ENCODE data around the gene CTDNEP1. TPM values are rescaled to one million over a fixed set of nuclear protein-coding genes. Genes with fewer than 3 reads are reported as not detected.

CTDNEP1 gene
- polyA plus RNA-seq, 1 of the 3 experiments (the other 2 are of a cell fraction): 111 TPM

GRCh38 chr17:7203391-7203790 is 48.1 kb downstream of the CTDNEP1 start:
- TF ChIP-seq FOXJ3 (CRISPR knock-in tag; IDR thresholded peaks at IDR 0.05): no peak
- no peak for TF ChIP-seq SMC3 (IDR thresholded peaks at IDR 0.05; ENCODE audit: low read depth, low read length)
- TF ChIP-seq FOSL2 (IDR thresholded peaks at IDR 0.05; ENCODE audit: borderline replicate concordance, low read depth): no peak
- no peak for TF ChIP-seq ZBTB33 (IDR thresholded peaks at IDR 0.05; ENCODE audit: borderline replicate concordance, low read depth)
- TF ChIP-seq EZH2phosphoT487 (IDR thresholded peaks at IDR 0.05; ENCODE audit: borderline replicate concordance, low read depth): no peak
- TF ChIP-seq NRF1 (IDR thresholded peaks at IDR 0.05; ENCODE audit: low read depth, low read length): no peak
- no peak for TF ChIP-seq JUND (IDR thresholded peaks at IDR 0.05)
- TF ChIP-seq TEAD4 (IDR thresholded peaks at IDR 0.05; ENCODE audit: borderline replicate concordance, insufficient read depth): no peak
- no peak for TF ChIP-seq CHD2 (IDR thresholded peaks at IDR 0.05; ENCODE audit: low read length, partially characterized antibody)
- no peak for TF ChIP-seq REST (IDR thresholded peaks at IDR 0.05; ENCODE audit: low read depth, low read length)
- no peak for TF ChIP-seq USF2 (IDR thresholded peaks at IDR 0.05; ENCODE audit: borderline replicate concordance, low read depth, low read length)
- no peak for TF ChIP-seq POLR2AphosphoS5 (IDR thresholded peaks at IDR 0.05; ENCODE audit: low read depth, low read length)
- TF ChIP-seq RFX5 (IDR thresholded peaks at IDR 0.05; ENCODE audit: low read length): no peak
- no peak for TF ChIP-seq MEF2A (IDR thresholded peaks at IDR 0.05; ENCODE audit: borderline replicate concordance, low read depth)
- no peak for TF ChIP-seq MAX (IDR thresholded peaks at IDR 0.05; ENCODE audit: low read depth)
- no peak for TF ChIP-seq ELF1 (IDR thresholded peaks at IDR 0.05)
- Histone ChIP-seq H3K27ac (ENCODE audit: low read depth in 2 of 2, low read length in 1 of 2) (no peak overlapping the region; a peak in 1 of 4 replicates), H3K4me2 (no peak overlapping the region), H3K9ac (no peak overlapping the region), H3K4me3 (ENCODE audit: low read depth in 2 of 2, low read length in 1 of 2) (no peak overlapping the region), H3K27me3 (ENCODE audit: insufficient read depth) (no peaks in the 10 kb centered on the region), H3K36me3 (replicated peaks in 1 of 2; ENCODE audit: control insufficient read depth in 1 of 2, insufficient read depth in 2 of 2, low read length in 1 of 2) (peaks cover 20 to 28% of the 10 kb centered on the region in 2 experiments), H3K9me3 (no peaks in the 10 kb centered on the region), H2AFZ (ENCODE audit: low read depth) (no peak overlapping the region), H3K9me2 (no peaks in the 10 kb centered on the region), H4K20me1 (ENCODE audit: insufficient read depth) (peaks cover 3% of the 10 kb centered on the region; the same call in 1 of the 2 replicates), H3K79me2 (ENCODE audit: insufficient read depth) (peaks cover 6% of the 10 kb centered on the region), H3F3A (replicated peaks; ENCODE audit: insufficient read depth) (peaks cover 10% of the 10 kb centered on the region), H3K4me1 (ENCODE audit: control insufficient read depth in 1 of 2, insufficient read depth in 2 of 2, low read depth in 1 of 2, low read length in 1 of 2) (peaks cover 0 to 13% of the 10 kb centered on the region in 2 experiments; a peak in 2 of 4 replicates)
- ChIA-PET CTCF (interaction anchor here (1.2 to 2.4 kb wide), 6 partner anchors 11 to 158 kb away, joined by 3 to 10 read pairs (median 4); no protein-coding TSS in a partner anchor), POLR2A (no interaction called here)
- WGBS (ENCODE audit: low lambda C conversion rate): 94% methylated on average over 16 of the region's 16 CpGs
- DNase-seq: no peak
